ENCODE data around the gene TMEM163. TPM values are rescaled to one million over a fixed set of nuclear protein-coding genes. Genes with fewer than 3 reads are reported as not detected.

The TMEM163 gene
- total RNA-seq, 1 experiment from 2014 or later: 0.94 TPM

DNA sequence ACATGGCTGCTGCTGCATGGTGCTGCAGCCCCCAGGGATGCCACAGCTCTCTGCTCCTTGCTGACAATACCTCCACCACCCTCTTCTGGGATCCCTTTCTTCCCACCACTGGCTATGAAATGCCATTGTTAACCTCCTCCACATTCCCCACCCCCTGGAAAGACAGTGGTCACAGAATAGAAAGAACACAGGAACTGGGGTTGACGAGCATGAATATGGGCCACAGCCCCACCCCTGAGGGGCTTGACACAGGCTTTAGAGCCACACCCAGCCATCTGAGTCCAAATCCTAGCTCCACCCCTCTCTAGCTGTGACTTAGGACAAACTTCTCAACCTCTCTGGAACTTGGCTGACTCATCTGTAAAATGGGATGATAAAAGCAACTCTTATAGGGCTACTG, 47.3 kb downstream of the TMEM163 start (continued):
- TF ChIP-seq, protein P1, sequence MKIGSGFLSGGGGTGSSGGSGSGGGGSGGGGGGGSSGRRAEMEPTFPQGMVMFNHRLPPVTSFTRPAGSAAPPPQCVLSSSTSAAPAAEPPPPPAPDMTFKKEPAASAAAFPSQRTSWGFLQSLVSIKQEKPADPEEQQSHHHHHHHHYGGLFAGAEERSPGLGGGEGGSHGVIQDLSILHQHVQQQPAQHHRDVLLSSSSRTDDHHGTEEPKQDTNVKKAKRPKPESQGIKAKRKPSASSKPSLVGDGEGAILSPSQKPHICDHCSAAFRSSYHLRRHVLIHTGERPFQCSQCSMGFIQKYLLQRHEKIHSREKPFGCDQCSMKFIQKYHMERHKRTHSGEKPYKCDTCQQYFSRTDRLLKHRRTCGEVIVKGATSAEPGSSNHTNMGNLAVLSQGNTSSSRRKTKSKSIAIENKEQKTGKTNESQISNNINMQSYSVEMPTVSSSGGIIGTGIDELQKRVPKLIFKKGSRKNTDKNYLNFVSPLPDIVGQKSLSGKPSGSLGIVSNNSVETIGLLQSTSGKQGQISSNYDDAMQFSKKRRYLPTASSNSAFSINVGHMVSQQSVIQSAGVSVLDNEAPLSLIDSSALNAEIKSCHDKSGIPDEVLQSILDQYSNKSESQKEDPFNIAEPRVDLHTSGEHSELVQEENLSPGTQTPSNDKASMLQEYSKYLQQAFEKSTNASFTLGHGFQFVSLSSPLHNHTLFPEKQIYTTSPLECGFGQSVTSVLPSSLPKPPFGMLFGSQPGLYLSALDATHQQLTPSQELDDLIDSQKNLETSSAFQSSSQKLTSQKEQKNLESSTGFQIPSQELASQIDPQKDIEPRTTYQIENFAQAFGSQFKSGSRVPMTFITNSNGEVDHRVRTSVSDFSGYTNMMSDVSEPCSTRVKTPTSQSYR (CRISPR knock-in tag; IDR thresholded peaks at IDR 0.05): no peak
- TF ChIP-seq, protein P2, sequence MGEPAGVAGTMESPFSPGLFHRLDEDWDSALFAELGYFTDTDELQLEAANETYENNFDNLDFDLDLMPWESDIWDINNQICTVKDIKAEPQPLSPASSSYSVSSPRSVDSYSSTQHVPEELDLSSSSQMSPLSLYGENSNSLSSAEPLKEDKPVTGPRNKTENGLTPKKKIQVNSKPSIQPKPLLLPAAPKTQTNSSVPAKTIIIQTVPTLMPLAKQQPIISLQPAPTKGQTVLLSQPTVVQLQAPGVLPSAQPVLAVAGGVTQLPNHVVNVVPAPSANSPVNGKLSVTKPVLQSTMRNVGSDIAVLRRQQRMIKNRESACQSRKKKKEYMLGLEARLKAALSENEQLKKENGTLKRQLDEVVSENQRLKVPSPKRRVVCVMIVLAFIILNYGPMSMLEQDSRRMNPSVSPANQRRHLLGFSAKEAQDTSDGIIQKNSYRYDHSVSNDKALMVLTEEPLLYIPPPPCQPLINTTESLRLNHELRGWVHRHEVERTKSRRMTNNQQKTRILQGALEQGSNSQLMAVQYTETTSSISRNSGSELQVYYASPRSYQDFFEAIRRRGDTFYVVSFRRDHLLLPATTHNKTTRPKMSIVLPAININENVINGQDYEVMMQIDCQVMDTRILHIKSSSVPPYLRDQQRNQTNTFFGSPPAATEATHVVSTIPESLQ (CRISPR knock-in tag; IDR thresholded peaks at IDR 0.05): no peak
- TF ChIP-seq, protein P3, sequence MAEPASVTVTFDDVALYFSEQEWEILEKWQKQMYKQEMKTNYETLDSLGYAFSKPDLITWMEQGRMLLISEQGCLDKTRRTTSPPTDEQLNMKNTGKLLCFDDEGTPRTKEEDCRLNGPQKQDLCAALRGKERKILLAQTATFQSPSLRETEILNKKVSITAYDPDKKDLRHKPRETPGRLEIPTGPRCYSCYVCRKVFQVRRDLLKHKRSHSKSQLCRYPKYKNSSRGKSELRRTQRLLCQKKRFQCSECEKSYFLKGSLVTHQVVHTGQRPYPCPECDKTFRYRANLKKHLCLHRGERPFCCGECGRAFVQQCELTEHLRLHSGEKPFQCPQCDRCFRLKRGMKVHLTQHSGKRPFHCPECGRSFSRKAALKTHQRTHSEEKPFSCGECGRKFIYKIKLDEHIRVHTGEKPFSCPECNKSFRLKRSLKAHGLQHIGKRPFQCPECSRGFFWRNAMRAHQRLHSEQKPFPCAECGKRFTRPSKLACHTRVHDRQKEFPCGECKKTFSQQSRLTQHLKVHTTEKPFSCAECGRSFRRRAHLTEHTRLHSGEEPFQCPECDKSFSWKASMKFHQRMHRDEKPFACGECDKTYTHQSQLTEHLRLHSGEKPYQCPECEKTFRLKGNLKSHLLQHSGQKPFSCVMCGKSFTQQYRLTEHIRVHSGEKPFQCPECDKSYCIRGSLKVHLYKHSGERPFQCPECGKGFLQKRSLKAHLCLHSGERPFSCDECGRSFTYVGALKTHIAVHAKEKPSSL (CRISPR knock-in tag; conservative IDR thresholded peaks at IDR 0.05): no peak
- TF ChIP-seq OVOL2 (CRISPR knock-in tag; IDR thresholded peaks at IDR 0.05; ENCODE audit: borderline replicate concordance) (no peak), CBFB (CRISPR knock-in tag; IDR thresholded peaks at IDR 0.05; ENCODE audit: low read depth) (no peak), TCF7 (CRISPR knock-in tag; IDR thresholded peaks at IDR 0.05; ENCODE audit: low read depth) (no peak), ZBTB21 (CRISPR knock-in tag; IDR thresholded peaks at IDR 0.05; ENCODE audit: borderline replicate concordance) (no peak), TEAD4 (CRISPR knock-in tag; IDR thresholded peaks at IDR 0.05) (no peak), GABPB1 (CRISPR knock-in tag; IDR thresholded peaks at IDR 0.05) (no peak)
- TF ChIP-seq, protein P4, sequence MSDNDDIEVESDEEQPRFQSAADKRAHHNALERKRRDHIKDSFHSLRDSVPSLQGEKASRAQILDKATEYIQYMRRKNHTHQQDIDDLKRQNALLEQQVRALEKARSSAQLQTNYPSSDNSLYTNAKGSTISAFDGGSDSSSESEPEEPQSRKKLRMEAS (CRISPR knock-in tag; IDR thresholded peaks at IDR 0.05): no peak
- TF ChIP-seq, protein P5, sequence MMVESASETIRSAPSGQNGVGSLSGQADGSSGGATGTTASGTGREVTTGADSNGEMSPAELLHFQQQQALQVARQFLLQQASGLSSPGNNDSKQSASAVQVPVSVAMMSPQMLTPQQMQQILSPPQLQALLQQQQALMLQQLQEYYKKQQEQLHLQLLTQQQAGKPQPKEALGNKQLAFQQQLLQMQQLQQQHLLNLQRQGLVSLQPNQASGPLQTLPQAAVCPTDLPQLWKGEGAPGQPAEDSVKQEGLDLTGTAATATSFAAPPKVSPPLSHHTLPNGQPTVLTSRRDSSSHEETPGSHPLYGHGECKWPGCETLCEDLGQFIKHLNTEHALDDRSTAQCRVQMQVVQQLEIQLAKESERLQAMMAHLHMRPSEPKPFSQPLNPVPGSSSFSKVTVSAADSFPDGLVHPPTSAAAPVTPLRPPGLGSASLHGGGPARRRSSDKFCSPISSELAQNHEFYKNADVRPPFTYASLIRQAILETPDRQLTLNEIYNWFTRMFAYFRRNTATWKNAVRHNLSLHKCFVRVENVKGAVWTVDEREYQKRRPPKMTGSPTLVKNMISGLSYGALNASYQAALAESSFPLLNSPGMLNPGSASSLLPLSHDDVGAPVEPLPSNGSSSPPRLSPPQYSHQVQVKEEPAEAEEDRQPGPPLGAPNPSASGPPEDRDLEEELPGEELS (CRISPR knock-in tag; IDR thresholded peaks at IDR 0.05): no peak
- TF ChIP-seq, protein P6, sequence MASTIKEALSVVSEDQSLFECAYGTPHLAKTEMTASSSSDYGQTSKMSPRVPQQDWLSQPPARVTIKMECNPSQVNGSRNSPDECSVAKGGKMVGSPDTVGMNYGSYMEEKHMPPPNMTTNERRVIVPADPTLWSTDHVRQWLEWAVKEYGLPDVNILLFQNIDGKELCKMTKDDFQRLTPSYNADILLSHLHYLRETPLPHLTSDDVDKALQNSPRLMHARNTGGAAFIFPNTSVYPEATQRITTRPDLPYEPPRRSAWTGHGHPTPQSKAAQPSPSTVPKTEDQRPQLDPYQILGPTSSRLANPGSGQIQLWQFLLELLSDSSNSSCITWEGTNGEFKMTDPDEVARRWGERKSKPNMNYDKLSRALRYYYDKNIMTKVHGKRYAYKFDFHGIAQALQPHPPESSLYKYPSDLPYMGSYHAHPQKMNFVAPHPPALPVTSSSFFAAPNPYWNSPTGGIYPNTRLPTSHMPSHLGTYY (CRISPR knock-in tag; IDR thresholded peaks at IDR 0.05): no peak

DNA sequence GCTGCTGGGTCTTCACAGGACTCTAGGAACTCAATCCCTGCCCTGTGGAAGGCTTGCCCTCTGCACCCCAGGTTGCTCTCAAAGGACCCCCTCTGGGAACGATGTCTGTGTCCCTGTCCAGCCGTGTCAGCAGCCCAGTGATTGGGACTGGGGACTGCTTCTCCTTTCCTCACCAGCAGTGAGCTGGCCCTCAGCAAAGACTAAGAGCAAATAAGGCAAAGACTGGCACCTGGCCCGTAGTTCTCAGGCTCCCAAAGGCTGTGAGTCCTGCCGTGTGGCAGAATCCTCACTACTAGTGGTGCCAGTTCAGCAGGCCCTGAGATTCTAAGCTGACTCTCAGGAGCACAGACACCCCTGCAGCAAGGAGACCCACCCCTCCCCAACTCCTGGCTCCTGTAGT, 47.8 kb downstream of the TMEM163 start:
- DNase-seq (ENCODE audit: low spot score) (no peak), ATAC-seq (no peak)
- Mint-ChIP-seq H3K36me3 (no peaks in the 10 kb centered on the region), H3K27ac (no peak overlapping the region), H3K4me1 (peaks cover 15% of the 10 kb centered on the region), H3K9me3 (peaks cover 5% of the 10 kb centered on the region; the same call in 1 of the 2 replicates), H3K27me3 (ENCODE audit: low read depth) (no peaks in the 10 kb centered on the region), H3K4me3 (no peak overlapping the region)
- CTCF ChIA-PET: interaction anchor here (1.0 to 1.3 kb wide), 2 partner anchors 210 to 220 kb away, joined by 3 to 6 read pairs; no protein-coding TSS in a partner anchor
- POLR2A ChIA-PET: no interaction called here
- TF ChIP-seq, protein P7, sequence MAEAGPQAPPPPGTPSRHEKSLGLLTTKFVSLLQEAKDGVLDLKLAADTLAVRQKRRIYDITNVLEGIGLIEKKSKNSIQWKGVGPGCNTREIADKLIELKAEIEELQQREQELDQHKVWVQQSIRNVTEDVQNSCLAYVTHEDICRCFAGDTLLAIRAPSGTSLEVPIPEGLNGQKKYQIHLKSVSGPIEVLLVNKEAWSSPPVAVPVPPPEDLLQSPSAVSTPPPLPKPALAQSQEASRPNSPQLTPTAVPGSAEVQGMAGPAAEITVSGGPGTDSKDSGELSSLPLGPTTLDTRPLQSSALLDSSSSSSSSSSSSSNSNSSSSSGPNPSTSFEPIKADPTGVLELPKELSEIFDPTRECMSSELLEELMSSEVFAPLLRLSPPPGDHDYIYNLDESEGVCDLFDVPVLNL (CRISPR knock-in tag; IDR thresholded peaks at IDR 0.05; ENCODE audit: borderline replicate concordance, low read depth): no peak
- TF ChIP-seq PRRX2 (CRISPR knock-in tag; IDR thresholded peaks at IDR 0.05) (no peak), ETV6 (CRISPR knock-in tag; IDR thresholded peaks at IDR 0.05) (no peak), NFYB (CRISPR knock-in tag; conservative IDR thresholded peaks at IDR 0.05; ENCODE audit: low read depth) (no peak), NR1H2 (CRISPR knock-in tag; IDR thresholded peaks at IDR 0.05) (no peak), TCF7 (CRISPR knock-in tag; IDR thresholded peaks at IDR 0.05; ENCODE audit: low read depth) (no peak)
- TF ChIP-seq, protein P3 (CRISPR knock-in tag; conservative IDR thresholded peaks at IDR 0.05): no peak
- TF ChIP-seq, protein P8, sequence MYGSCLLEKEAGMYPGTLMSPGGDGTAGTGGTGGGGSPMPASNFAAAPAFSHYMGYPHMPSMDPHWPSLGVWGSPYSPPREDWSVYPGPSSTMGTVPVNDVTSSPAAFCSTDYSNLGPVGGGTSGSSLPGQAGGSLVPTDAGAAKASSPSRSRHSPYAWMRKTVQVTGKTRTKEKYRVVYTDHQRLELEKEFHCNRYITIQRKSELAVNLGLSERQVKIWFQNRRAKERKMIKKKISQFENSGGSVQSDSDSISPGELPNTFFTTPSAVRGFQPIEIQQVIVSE (CRISPR knock-in tag; IDR thresholded peaks at IDR 0.05; ENCODE audit: borderline replicate concordance): no peak

All from WTC11 (cell line).